Fibroblast of gingiva (primary cell): ENCODE measurements around the gene TM7SF2.
A peak's percentile ranks its signal among the peaks of the same experiment; 100 is the strongest.
"Not testable (repeated sequence)": the region's sequence is repeated elsewhere in the genome, so short reads cannot be mapped to it uniquely, and the experiment has no call there.

Experiments used
- DNase-seq: peaks from one replicate; pipeline ENCODE4 v3.0.0-alpha.2; 2011; ENCODE audit warnings: low read depth

The TM7SF2 gene

DNA sequence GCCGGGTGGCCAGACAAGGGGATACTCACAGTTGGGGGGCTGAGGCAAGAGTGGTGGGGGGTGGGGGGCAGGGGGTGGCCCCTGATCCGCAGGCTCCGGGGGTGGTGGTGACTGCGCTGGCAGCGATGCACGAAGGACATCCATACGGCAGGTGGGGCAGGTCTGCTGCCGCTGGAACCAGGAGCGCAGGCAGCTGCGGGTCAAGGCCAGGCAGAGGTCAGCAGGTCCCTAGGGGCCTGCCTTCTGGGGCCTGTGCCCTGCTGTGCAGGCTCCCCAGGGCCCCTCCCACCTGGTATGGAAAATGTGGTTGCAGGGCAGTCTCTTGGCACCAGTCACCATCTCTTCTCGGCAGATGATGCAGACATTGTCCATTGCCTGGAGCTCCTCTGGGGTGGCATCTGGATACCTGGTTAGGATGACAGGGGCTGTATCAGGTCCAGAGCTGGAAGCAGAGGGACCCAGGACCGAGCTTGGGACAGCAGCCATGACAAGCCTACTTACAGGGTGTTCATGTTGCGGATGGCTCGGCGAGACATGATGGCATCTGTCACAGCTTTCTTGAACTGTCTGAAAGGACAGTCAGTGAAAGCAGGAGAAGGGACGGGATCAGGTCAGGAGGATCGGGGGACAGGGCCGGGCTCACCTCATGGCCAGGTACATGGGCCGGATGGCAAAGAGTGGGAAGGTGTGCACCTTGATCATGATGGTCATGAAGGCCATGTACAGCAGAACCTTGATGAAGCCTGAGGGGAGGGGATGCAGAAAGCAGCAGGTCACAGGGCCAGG, 19.2 kb downstream of the TM7SF2 start:
- DNase-seq = no peak

DNA sequence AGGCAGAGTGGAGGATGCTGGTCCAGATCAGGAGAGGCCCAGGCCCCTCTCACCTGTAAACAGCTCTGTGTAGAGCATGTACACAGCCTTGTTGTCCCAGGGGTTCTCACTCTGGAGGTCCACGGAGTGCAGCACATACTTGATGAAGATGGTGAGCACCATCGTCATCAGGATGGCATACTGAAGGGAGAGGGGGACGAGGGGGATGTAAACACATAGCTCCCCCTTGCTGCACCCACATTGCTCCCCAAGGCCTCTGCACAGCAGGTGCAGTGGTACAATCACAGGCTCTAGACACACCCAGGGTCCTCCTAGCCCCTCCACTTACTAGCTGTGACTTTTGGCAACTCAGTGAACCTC, 19.7 kb downstream of the TM7SF2 start:
- no peak for DNase-seq

GRCh38 chr11:65131895-65132237, 20.2 kb downstream of the TM7SF2 start:
- DNase-seq = no peak

GRCh38 chr11:65132238-65132987, 20.7 kb downstream of the TM7SF2 start:
- DNase-seq = no peak

DNA sequence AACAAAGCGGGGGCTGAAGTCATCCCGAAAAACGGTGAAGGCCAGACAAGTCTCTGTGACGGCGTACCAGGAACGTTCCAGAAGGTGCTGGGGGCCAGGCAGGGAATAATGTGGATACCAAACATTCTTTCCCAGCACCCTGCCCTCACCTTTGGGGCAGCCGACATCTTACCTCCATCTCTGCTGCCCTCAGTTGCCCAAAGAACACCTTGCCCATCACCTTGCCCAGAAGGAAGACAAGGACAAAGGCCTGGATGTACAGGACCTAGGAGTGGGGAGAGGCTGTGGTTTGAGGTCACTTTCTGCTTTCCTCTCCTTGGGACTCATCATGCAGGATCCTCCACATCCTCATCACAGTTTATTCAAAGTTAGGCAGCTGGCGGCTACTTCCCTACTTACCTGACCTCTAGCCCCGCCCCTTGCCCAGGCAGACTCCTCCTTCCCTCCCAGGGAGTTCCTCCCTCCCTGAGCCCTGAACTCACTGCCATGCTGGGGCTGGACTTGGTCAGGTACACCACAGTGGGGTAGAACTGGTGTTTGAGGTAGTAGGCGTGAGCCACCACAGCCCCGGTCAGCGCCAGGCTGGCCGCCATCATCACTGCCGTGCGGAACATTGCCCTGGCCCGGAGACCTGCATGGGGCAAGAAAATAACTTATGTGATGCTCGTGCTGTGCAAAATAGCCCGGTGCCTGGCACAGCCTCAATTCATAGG, 21.5 kb downstream of the TM7SF2 start:
- DNase-seq = no peak

- DNase-seq = peak; percentile 62
Observed at GRCh38 chr11:65133724-65134123, 22.1 kb downstream of the TM7SF2 start.

GRCh38 chr11:65134240-65134951, 22.7 kb downstream of the TM7SF2 start, which contains the start of gene SYVN1:
TSS of gene SYVN1 (minus strand) at chr11:65134519. CDS start at chr11:65133601, 918 bp downstream.
- DNase-seq = peak; percentile 91

- DNase-seq = peak; percentile 93
Observed at GRCh38 chr11:65134952-65135632, 23.4 kb downstream of the TM7SF2 start.

- no peak for DNase-seq
Observed at GRCh38 chr11:65135633-65136145, 24.0 kb downstream of the TM7SF2 start.

DNA sequence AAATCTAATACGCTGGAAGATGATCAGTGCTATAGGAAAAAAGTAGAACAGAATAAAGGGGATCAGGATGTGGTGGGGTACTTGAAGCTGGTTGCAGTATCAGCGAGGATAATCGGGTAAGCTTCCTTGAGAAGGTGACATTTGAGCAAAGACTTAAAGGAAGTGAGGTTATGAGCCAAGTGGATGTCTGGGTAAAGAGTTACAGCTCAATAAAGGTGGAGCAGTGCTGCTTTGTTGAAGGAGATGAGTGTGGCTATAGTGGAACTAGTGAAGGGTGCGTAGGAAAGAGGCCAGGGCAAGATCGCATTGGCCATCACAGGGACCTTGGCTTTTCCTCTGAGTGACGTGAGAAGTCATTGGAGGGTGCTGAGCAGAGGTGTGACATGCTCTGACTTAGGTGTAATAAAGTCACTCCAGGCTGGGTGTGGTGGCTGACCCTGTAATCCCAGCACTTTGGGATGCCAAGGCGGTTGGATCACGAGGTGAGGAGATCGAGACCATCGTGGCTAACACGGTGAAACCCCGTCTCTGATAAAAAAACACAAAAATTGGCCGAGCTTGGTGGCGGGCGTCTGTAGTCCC, 24.9 kb downstream of the TM7SF2 start:
- no peak for DNase-seq

GRCh38 chr11:65141896-65142494, 30.3 kb downstream of the TM7SF2 start:
- DNase-seq = no peak

DNA sequence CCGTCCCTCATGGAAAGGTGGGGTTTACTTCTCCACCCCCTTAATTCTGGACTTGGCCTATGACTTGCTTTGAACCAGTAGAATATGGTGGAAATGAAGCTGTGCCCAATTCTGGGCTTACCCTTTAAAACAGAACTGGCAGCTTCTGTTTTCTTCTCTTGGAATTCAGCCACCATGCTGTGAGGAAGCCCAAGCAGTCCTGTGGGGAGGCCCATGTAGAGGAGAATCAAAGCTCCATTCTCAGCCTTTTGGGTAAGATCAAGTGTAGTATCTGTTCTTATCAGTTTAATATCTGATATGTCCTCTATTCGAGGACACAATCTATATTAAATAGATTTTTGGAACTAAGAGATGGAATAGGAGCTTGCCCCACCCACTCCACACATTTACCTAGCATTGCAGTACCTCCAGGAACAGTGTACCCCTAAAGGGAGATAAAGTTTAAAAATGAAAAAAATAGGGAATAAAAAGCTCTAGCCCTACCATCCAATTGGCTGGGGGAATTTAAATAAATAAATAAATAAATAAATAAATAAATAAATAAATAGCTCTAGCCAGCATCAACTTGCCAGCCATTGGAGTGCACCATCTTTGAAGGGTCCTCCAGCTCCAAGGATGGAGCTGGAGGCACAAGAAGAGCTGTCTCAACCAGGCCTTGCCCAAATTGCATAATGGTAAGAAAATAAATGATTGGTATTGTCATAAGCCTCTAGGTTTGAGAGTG, 35.8 kb downstream of the TM7SF2 start:
- no peak for DNase-seq

- no peak for DNase-seq
Observed at GRCh38 chr11:65148657-65149056, 37.0 kb downstream of the TM7SF2 start.

- DNase-seq = not testable (repeated sequence)
Observed at GRCh38 chr11:65150131-65150508, 38.4 kb downstream of the TM7SF2 start.

DNA sequence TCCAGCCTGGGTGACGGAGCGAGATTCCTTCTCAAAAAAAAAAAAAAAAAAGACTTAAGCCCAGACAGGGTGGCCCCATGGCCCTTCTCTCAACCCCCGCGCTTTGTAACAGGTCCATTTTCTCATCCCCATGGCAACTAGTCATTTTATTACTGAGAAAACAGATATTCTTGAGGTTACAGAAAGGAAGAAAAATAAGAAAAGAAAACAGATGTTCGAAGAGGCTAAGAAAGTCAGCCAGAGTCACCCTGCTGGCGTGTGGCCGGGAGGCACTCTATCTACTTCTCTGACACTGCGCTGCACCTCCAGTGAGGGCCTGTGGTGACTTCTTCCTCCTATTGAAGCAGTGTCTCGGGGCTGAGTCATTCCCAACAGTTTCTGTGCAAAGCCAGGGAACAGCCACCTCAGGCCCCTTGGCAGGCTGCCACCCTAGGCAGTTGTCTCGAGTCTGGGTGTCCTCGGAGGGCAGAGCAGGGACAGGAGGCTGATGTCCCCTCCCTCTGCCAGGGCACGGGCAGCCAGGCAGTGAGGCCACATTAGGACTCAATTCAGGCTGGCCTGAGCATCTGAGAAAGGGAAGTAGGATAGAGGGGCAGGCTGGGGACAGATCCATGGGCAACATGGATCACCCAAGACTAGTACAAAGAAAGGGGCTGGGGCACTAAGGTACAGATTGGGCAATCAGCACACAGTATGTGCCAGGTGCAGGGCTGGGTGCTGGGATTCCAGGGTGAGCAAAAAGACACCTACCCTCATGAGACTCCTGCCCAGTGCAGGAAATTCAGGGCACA, 39.0 kb downstream of the TM7SF2 start:
- DNase-seq = peak; percentile 60

DNA sequence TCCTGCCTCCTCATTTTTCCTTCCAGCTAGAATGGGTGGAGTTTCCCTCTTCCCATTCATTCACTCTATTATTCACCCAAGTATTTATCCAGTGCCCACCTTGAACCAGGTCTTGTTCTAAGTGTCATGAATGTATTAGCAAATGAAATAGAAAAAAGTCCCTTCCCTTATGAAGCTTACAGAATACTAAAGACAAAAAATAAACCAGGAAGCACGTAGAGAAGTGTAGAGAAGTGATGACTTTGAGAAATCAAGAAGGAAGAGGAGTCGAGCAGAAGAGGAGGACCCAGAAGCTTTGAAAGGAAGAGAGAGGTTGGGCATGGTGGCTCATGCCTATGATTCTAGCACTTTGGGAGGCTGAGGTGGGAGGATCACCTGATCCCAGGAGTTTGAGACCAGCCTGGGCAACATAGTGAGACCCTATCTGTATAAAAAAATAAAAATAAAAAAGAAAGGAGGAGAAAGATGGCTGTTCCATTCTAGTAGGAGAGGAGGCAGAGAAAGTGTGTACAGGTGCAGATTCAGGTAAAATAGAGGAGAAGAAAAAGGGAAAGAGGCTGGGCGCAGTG, 39.7 kb downstream of the TM7SF2 start:
- DNase-seq = no peak

GRCh38 chr11:65152122-65152521, 40.5 kb downstream of the TM7SF2 start:
- DNase-seq = no peak

DNA sequence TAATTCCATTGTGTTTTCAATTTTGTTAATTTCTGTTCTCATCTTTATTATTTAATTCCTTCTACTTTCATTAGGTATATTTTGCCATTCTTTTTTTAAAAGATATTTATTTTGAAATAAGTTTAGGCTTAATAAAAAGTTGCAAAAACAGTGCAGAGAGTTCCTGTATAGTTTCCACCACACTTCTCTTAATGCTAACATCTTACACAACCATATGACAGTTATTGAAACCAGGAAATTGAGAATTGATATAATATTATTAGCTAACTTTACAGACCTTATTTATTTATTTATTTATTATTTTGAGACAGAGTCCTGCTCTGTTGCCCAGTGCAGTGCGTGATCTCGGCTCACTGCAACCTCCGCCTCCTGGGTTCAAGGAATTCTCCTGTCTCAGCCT, 44.6 kb downstream of the TM7SF2 start:
- no peak for DNase-seq

DNA sequence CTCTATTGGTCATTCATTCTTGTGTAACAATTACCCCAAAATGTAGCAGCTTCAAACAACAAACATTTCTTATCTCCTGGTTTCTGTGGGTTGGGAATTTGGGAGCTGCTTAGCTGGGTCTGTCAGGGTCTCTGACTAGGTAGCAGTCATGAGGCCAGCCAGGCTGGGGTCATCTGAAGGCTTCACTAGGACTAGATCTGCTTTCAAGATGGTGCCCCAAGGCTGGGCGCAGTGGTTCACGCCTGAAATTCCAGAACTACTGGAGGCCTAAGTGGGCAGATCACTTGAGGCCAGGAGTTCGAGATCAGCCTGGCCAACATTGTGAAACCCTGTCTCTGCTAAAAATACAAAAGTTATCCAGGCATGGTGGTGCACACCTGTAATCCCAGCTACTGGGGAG, 45.3 kb downstream of the TM7SF2 start:
- DNase-seq = no peak
